RWPE1 (cell line): ENCODE measurements around the gene PATJ.
A peak's percentile ranks its signal among the peaks of the same experiment; 100 is the strongest.

Experiments used
- CTCF ChIA-PET: fragments of 350-600 bp; sonication (Branson Sonifier 250); formaldehyde crosslinking; extraction: SDS; loops from one replicate; lab custom pipeline; 2021; lab: Yijun Ruan, JAX
- POLR2A ChIA-PET: fragments of 400-600 bp; formaldehyde crosslinking; extraction: SDS; loops from one replicate; lab custom pipeline; 2020; ENCODE audit warnings: antibody characterized with exemption; ENCODE audit not compliant: low non-redundant PET; lab: Yijun Ruan, JAX
- DNase-seq: peaks from one replicate; pipeline ENCODE4 v3.0.0; 2012; ENCODE audit warnings: low spot score
- H3K27ac ChIP-seq: fragments of 450-650 bp; 2 replicates; pipeline ENCODE4 v1.5.1; 2017
- TF ChIP-seq, protein P1 (sequence below): fragments of 450-650 bp; conservative IDR thresholded peaks from 2 replicates; pipeline ENCODE4 v1.5.1; 2017; ENCODE audit warnings: low read depth, mild to moderate bottlenecking

The PATJ gene

DNA sequence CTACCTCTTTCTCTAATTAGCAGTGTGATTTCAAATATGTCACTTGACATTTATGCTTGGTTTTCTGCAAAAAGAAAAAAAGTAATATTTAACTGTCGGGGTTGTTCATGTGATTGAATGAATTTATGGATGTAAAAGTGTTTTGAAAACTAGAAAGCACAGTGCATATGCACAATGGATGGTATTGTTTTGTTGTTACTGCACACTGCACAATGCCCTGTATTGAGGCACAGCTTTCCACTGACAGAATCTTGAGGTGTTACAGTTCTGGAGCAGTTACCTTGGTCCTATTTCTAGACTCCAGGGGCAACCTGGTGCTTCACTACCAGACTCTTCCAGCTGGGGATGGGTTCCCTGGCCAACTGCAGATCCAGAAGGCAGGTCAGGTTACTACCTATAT is 335.5 kb downstream of the PATJ start:
- no peak overlapping the region for H3K27ac ChIP-seq
- no peak for DNase-seq
- CTCF ChIA-PET, result interaction anchor here (0.7 kb wide), 1 partner anchor 738 kb away, joined by 5 read pairs; no protein-coding TSS in a partner anchor
- TF ChIP-seq, protein P1, sequence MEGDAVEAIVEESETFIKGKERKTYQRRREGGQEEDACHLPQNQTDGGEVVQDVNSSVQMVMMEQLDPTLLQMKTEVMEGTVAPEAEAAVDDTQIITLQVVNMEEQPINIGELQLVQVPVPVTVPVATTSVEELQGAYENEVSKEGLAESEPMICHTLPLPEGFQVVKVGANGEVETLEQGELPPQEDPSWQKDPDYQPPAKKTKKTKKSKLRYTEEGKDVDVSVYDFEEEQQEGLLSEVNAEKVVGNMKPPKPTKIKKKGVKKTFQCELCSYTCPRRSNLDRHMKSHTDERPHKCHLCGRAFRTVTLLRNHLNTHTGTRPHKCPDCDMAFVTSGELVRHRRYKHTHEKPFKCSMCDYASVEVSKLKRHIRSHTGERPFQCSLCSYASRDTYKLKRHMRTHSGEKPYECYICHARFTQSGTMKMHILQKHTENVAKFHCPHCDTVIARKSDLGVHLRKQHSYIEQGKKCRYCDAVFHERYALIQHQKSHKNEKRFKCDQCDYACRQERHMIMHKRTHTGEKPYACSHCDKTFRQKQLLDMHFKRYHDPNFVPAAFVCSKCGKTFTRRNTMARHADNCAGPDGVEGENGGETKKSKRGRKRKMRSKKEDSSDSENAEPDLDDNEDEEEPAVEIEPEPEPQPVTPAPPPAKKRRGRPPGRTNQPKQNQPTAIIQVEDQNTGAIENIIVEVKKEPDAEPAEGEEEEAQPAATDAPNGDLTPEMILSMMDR, result no peak
- POLR2A ChIA-PET, result no interaction called here

- TF ChIP-seq, protein P1, result peak; percentile 96
- no peak overlapping the region for H3K27ac ChIP-seq
- CTCF ChIA-PET, result interaction anchor here (0.5 to 1.5 kb wide), 13 partner anchors 9 to 1904 kb away, joined by 3 to 11 read pairs (median 3); no protein-coding TSS in a partner anchor
- DNase-seq, result peak; percentile 48
- POLR2A ChIA-PET, result no interaction called here
These were observed 340.4 kb downstream of the PATJ start for GRCh38 chr1:62082456-62083363.

- DNase-seq, result no peak
- ChIA-PET CTCF (interaction anchor here (0.7 kb wide), 1 partner anchor 12 kb away, joined by 3 read pairs; no protein-coding TSS in a partner anchor), POLR2A (no interaction called here)
- TF ChIP-seq, protein P1, result no peak
- H3K27ac ChIP-seq, result no peak overlapping the region
These were observed 342.1 kb downstream of the PATJ start for GRCh38 chr1:62084310-62084890.

DNA sequence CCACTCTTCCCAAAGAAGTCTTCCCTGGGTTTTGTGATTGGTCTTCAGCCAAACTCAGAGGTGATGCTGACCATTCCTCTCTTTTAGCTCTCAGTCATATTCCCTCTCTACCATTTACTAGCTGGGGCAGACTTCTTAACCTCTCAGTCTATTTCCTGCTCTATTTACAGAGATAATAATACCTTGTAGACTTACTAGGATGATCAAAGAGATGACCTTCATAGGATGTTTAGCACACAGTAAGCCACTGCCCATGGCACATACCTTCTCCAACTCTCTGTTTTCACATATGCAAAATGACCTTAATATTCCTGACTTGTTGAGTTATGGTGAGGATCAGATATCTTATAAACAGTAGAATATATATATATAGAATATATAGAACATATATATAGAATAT is 346.2 kb downstream of the PATJ start:
- TF ChIP-seq, protein P1, result no peak
- H3K27ac ChIP-seq, result no peak overlapping the region
- DNase-seq, result no peak
- ChIA-PET CTCF (no interaction called here), POLR2A (no interaction called here)

DNA sequence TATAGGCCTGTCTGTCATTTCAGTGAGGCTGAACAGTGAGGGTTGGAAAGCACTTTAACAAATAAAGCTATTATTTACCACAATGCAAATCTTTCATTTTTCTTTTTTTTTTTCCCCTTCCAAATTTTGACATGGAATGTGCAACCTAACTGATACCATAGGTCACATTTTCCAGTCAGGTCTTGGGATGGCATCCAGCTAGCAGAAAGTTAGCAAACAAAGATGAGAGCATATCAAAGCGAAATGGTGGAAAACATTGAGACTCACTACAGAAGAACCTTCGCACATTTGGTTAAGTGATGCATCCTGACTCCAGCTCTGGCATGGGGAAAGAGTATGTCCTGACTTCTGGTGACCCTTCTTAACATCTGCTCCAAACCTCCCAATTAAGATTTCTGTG is 347.3 kb downstream of the PATJ start:
- TF ChIP-seq, protein P1, result no peak
- CTCF ChIA-PET, result interaction anchor here (0.7 kb wide), 2 partner anchors 136 to 153 kb away, joined by 3 read pairs; no protein-coding TSS in a partner anchor
- DNase-seq, result no peak
- POLR2A ChIA-PET, result no interaction called here
- H3K27ac ChIP-seq, result no peak overlapping the region

GRCh38 chr1:62090016-62090415 is 347.7 kb downstream of the PATJ start:
- ChIA-PET POLR2A (no interaction called here), CTCF (interaction anchor here (0.7 kb wide), 1 partner anchor 153 kb away, joined by 3 read pairs; no protein-coding TSS in a partner anchor)
- no peak overlapping the region for H3K27ac ChIP-seq
- no peak for DNase-seq
- TF ChIP-seq, protein P1, result no peak
